Measurements from ENCODE around the gene GDF7. TPM values are rescaled to one million over a fixed set of nuclear protein-coding genes. Genes with fewer than 3 reads are reported as not detected.

The GDF7 gene
- total and polyA plus RNA-seq, 4 donors = 4.1 to 16.4 (median 15.7) TPM

DNA sequence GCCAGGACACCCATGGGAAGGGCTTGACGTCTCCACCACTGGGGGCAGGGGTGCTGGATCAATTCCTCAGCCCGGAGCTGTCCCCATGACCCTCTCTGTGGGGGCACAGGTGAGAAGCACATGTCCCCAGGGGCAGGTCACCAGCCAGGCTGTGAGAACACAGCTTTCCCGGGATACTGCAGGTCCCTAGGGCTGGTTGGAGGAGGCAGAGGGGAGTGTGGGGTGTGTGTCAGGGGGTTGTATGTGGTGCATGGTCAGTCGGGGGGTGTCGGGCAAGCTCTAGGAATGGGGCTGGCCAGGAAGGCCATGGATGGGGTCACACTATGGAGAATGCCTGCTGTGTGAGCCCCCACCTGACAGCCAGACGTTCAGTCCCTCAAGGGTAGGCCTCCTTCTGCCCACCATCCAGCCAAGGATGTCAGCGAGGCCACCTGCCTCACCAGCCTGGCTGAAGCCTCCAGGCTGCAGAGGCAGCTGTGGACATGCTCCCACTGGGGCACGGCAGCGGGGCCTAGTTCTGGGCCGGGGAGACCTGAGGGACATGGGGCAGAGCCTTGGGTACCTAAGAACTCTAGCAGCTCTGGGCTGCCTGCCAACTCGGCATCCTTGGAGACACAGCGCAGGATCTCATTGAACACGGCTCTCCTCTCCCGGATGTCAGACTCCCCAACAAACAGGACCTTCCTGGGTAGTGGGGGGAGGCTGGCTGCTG is 26.4 kb upstream of the GDF7 start:
- H3K27me3 ChIP-seq (ENCODE audit: control insufficient read depth in 1 of 2, insufficient read depth in 2 of 2, low read length in 1 of 2) = no peaks in the 10 kb centered on the region
- H3K36me3 ChIP-seq (ENCODE audit: control insufficient read depth in 1 of 2, insufficient read depth in 2 of 2, low read length in 1 of 2) = no peaks in the 10 kb centered on the region
- H3K4me3 ChIP-seq (ENCODE audit: low read length in 2 of 2) = no peak overlapping the region
- H3K4me1 ChIP-seq (ENCODE audit: control insufficient read depth in 1 of 2, insufficient read depth in 2 of 2, low read length in 2 of 2) = no peaks in the 10 kb centered on the region
- intact Hi-C loops (cut with DNase I) = loop anchor here (1.0 to 5.0 kb wide), 3 partner anchors 196 to 288 kb away; partner anchors contain the start of gene PUM2 (in 1 of the 2)
- peak overlapping the region; percentile 88 to 97 for H3K27ac ChIP-seq (ENCODE audit: low read depth in 1 of 2, low read length in 2 of 2)
- DNase-seq = peak in 1 of 2 donors; percentile 69
- no peaks in the 10 kb centered on the region for H3K9me3 ChIP-seq (ENCODE audit: control insufficient read depth, low read length)
- 41 to 44% methylated on average over 14 of the region's 14 CpGs for WGBS, 2 donors
- ATAC-seq (ENCODE audit: low FRiP score) = no peak

DNA sequence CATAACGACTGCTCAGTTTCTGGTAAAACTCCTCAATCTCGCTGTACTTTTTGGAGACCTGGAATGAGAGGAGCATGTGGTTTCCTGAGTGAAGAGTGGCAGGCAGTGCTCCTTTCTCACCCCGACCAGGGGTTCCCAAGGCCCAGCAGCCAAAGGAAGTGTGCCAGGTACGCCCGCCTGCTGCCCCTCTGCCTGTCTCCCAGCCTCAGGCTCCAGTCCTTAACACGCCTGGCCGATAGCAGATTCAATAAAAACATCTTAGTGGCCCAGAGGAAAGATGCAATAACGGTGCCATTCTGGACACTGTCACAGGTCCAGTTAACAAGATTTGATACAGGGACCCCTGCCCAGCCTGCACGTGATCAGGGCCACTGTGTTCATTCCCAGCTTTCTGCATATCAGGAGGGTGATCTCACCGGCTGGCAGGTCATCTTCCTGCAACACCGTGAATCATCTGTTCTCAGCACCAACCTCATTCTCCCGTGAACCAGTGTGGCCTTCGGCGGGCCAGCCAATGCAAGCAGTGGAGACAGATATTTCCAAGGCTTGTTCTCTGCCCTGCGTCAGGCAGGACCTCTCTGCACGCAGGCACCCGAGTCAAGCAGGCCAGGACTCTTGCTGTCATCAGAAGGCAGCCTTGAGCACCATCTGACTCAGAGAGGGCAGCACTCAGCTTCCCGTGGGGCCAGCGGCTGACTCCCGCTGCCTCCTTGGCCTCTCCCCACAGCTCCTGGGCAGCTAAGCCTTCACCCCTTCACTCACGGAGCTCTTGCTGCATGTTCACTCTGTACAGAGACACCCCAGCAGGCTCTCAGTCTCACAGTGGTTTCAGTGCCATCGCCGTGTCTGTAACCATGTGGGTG is 25.6 kb upstream of the GDF7 start:
- intact Hi-C loops (cut with DNase I) = loop anchor here (1.0 to 5.0 kb wide), 3 partner anchors 197 to 289 kb away; partner anchors contain the start of gene PUM2 (in 1 of the 2)
- H3K36me3 ChIP-seq (ENCODE audit: control insufficient read depth in 1 of 2, insufficient read depth in 2 of 2, low read length in 1 of 2) = peaks cover 0 to under 1% of the 10 kb centered on the region in 2 donors
- 11 to 15% methylated on average over 23 of the region's 23 CpGs for WGBS, 2 donors

GRCh38 chr2:20642055-20642971 is 24.6 kb upstream of the GDF7 start:
- intact Hi-C loops (cut with DNase I) = loop anchor here (2.0 to 5.0 kb wide), 3 partner anchors 204 to 290 kb away; partner anchors contain the start of gene PUM2 (in 1 of the 2)
- peak; percentile 88 to 94 for DNase-seq
- H3K4me1 ChIP-seq (ENCODE audit: control insufficient read depth in 1 of 2, insufficient read depth in 2 of 2, low read length in 2 of 2) = no peaks in the 10 kb centered on the region
- H3K4me3 ChIP-seq (ENCODE audit: low read length in 2 of 2) = no peak overlapping the region
- ATAC-seq (ENCODE audit: low FRiP score) = peak; percentile 92
- H3K27ac ChIP-seq (ENCODE audit: low read depth in 1 of 2, low read length in 2 of 2) = peak overlapping the region; percentile 72 to 97
- peaks cover 0 to 3% of the 10 kb centered on the region in 2 donors for H3K36me3 ChIP-seq (ENCODE audit: control insufficient read depth in 1 of 2, insufficient read depth in 2 of 2, low read length in 1 of 2)
- no peaks in the 10 kb centered on the region for H3K9me3 ChIP-seq (ENCODE audit: control insufficient read depth, low read length)
- 18 to 19% methylated on average over 26 of the region's 26 CpGs for WGBS, 2 donors
- no peaks in the 10 kb centered on the region for H3K27me3 ChIP-seq (ENCODE audit: control insufficient read depth in 1 of 2, insufficient read depth in 2 of 2, low read length in 1 of 2)

More for the DNA sequence above, 25.6 kb upstream of the GDF7 start:
- peak; percentile 90 to 95 for DNase-seq
- no peak overlapping the region for H3K4me3 ChIP-seq (ENCODE audit: low read length in 2 of 2)
- peak; percentile 83 for ATAC-seq (ENCODE audit: low FRiP score)
- H3K27me3 ChIP-seq (ENCODE audit: control insufficient read depth in 1 of 2, insufficient read depth in 2 of 2, low read length in 1 of 2) = no peaks in the 10 kb centered on the region
- no peaks in the 10 kb centered on the region for H3K9me3 ChIP-seq (ENCODE audit: control insufficient read depth, low read length)
- peak overlapping the region; percentile 88 to 97 for H3K27ac ChIP-seq (ENCODE audit: low read depth in 1 of 2, low read length in 2 of 2)
- H3K4me1 ChIP-seq (ENCODE audit: control insufficient read depth in 1 of 2, insufficient read depth in 2 of 2, low read length in 2 of 2) = no peaks in the 10 kb centered on the region

- H3K27ac ChIP-seq (ENCODE audit: low read depth in 1 of 2, low read length in 2 of 2) = no peak overlapping the region
- H3K4me3 ChIP-seq (ENCODE audit: low read length in 2 of 2) = no peak overlapping the region
- H3K4me1 ChIP-seq (ENCODE audit: control insufficient read depth in 1 of 2, insufficient read depth in 2 of 2, low read length in 2 of 2) = no peaks in the 10 kb centered on the region
- H3K9me3 ChIP-seq (ENCODE audit: control insufficient read depth, low read length) = no peaks in the 10 kb centered on the region
- WGBS, 2 donors = 84 to 91% methylated on average over 7 of the region's 7 CpGs
- peaks cover 0 to 3% of the 10 kb centered on the region in 2 donors for H3K36me3 ChIP-seq (ENCODE audit: control insufficient read depth in 1 of 2, insufficient read depth in 2 of 2, low read length in 1 of 2)
- no peaks in the 10 kb centered on the region for H3K27me3 ChIP-seq (ENCODE audit: control insufficient read depth in 1 of 2, insufficient read depth in 2 of 2, low read length in 1 of 2)
- no peak for ATAC-seq (ENCODE audit: low FRiP score)
- intact Hi-C loops (cut with DNase I) = loop anchor here (2.0 to 5.0 kb wide), 3 partner anchors 204 to 291 kb away; partner anchors contain the start of gene PUM2 (in 1 of the 2)
- peak in 1 of 2 donors; percentile 53 for DNase-seq
These were observed 23.9 kb upstream of the GDF7 start for GRCh38 chr2:20643060-20643459.

GRCh38 chr2:20643826-20644225 is 23.1 kb upstream of the GDF7 start:
- peaks cover 0 to 3% of the 10 kb centered on the region in 2 donors for H3K36me3 ChIP-seq (ENCODE audit: control insufficient read depth in 1 of 2, insufficient read depth in 2 of 2, low read length in 1 of 2)
- no peaks in the 10 kb centered on the region for H3K27me3 ChIP-seq (ENCODE audit: control insufficient read depth in 1 of 2, insufficient read depth in 2 of 2, low read length in 1 of 2)
- H3K27ac ChIP-seq (ENCODE audit: low read depth in 1 of 2, low read length in 2 of 2) = peak overlapping the region in 1 of 2 donors; percentile 0
- intact Hi-C loops (cut with DNase I) = loop anchor here (2.0 to 5.0 kb wide), 3 partner anchors 205 to 292 kb away; partner anchors contain the start of gene PUM2 (in 1 of the 2)
- H3K9me3 ChIP-seq (ENCODE audit: control insufficient read depth, low read length) = no peaks in the 10 kb centered on the region
- no peak for ATAC-seq (ENCODE audit: low FRiP score)
- WGBS, 2 donors = 82 to 89% methylated on average over 3 of the region's 3 CpGs
- no peaks in the 10 kb centered on the region for H3K4me1 ChIP-seq (ENCODE audit: control insufficient read depth in 1 of 2, insufficient read depth in 2 of 2, low read length in 2 of 2)
- no peak for DNase-seq
- H3K4me3 ChIP-seq (ENCODE audit: low read length in 2 of 2) = no peak overlapping the region

DNA sequence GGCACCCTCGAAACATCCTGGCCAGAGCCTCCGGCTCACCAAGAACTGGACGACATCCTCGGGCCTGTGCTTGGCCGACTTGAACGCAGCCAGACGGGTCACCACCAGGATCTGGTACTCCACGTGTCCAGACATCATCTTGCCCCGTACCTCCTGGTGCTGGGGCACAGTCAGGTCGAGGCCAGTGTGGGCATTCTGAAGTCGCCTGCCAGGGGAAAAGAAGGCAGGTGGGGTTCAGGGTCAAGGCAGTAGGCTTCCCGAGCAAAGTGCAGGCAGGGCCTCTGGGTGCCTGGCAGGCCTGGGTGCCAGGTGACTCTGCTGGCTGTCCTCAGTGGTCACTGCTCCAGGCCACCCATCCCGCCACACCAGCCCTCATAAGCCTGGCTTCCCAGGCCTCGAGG is 21.6 kb upstream of the GDF7 start:
- H3K4me1 ChIP-seq (ENCODE audit: control insufficient read depth in 1 of 2, insufficient read depth in 2 of 2, low read length in 2 of 2) = no peaks in the 10 kb centered on the region
- 89 to 93% methylated on average over 14 of the region's 14 CpGs for WGBS, 2 donors
- H3K4me3 ChIP-seq (ENCODE audit: low read length in 2 of 2) = no peak overlapping the region
- peak in 1 of 2 donors; percentile 70 for DNase-seq
- no peak for ATAC-seq (ENCODE audit: low FRiP score)
- no peaks in the 10 kb centered on the region for H3K9me3 ChIP-seq (ENCODE audit: control insufficient read depth, low read length)
- no peak overlapping the region for H3K27ac ChIP-seq (ENCODE audit: low read depth in 1 of 2, low read length in 2 of 2)
- no peaks in the 10 kb centered on the region for H3K27me3 ChIP-seq (ENCODE audit: control insufficient read depth in 1 of 2, insufficient read depth in 2 of 2, low read length in 1 of 2)
- H3K36me3 ChIP-seq (ENCODE audit: control insufficient read depth in 1 of 2, insufficient read depth in 2 of 2, low read length in 1 of 2) = peaks cover 0 to 3% of the 10 kb centered on the region in 2 donors
- intact Hi-C loops (cut with DNase I) = no loop called here

DNA sequence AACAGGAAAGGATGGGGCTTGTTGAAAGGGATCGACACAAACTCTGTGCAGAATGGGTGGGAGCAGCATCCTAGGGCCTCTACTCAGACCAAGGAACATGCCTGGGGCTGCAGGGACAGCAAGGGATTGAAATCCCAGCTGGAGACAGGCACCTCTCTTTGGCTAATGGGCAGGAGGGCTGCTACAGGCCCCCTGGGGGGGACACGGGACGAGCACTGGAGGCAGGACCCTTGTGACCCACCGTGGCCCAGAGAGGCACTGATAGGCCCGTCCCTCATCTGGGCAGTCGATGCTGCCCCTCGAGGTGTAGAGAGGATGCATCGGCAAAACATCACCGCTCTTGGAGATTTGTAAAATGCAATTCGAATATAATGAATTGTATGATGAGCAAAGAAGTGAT is 21.2 kb upstream of the GDF7 start:
- Histone ChIP-seq H3K9me3 (ENCODE audit: control insufficient read depth, low read length) (no peaks in the 10 kb centered on the region), H3K27ac (ENCODE audit: low read depth in 1 of 2, low read length in 2 of 2) (no peak overlapping the region), H3K27me3 (ENCODE audit: control insufficient read depth in 1 of 2, insufficient read depth in 2 of 2, low read length in 1 of 2) (no peaks in the 10 kb centered on the region), H3K4me1 (ENCODE audit: control insufficient read depth in 1 of 2, insufficient read depth in 2 of 2, low read length in 2 of 2) (no peaks in the 10 kb centered on the region), H3K4me3 (ENCODE audit: low read length in 2 of 2) (no peak overlapping the region), H3K36me3 (ENCODE audit: control insufficient read depth in 1 of 2, insufficient read depth in 2 of 2, low read length in 1 of 2) (peaks cover 0 to 3% of the 10 kb centered on the region in 2 donors)
- ATAC-seq (ENCODE audit: low FRiP score) (no peak), DNase-seq (peak in 1 of 2 donors; percentile 49)
- WGBS, 2 donors = 85 to 86% methylated on average over 10 of the region's 10 CpGs
- intact Hi-C loops (cut with DNase I) = no loop called here

GRCh38 chr2:20646446-20646845 is 20.5 kb upstream of the GDF7 start:
- 93 to 95% methylated on average over 20 of the region's 20 CpGs for WGBS, 2 donors
- intact Hi-C loops (cut with DNase I) = no loop called here
- Histone ChIP-seq H3K4me3 (ENCODE audit: low read length in 2 of 2) (no peak overlapping the region), H3K27ac (ENCODE audit: low read depth in 1 of 2, low read length in 2 of 2) (no peak overlapping the region), H3K9me3 (ENCODE audit: control insufficient read depth, low read length) (no peaks in the 10 kb centered on the region), H3K4me1 (ENCODE audit: control insufficient read depth in 1 of 2, insufficient read depth in 2 of 2, low read length in 2 of 2) (no peaks in the 10 kb centered on the region), H3K27me3 (ENCODE audit: control insufficient read depth in 1 of 2, insufficient read depth in 2 of 2, low read length in 1 of 2) (no peaks in the 10 kb centered on the region), H3K36me3 (ENCODE audit: control insufficient read depth in 1 of 2, insufficient read depth in 2 of 2, low read length in 1 of 2) (peaks cover 0 to 3% of the 10 kb centered on the region in 2 donors)
- no peak for ATAC-seq (ENCODE audit: low FRiP score)
- DNase-seq = peak in 1 of 2 donors; percentile 69
